ENCODE results near the gene C11orf54. TPM values are rescaled to one million over a fixed set of nuclear protein-coding genes. Genes with fewer than 3 reads are reported as not detected.

Gene C11orf54
- total and polyA plus RNA-seq, 12 donors, result 15.2 to 68.2 (median 33.7) TPM

GRCh38 chr11:93719310-93719709 is 22.2 kb upstream of the C11orf54 start:
- H3K4me3 ChIP-seq, result no peak overlapping the region
- 95 to 99% (median 98%) methylated on average over 4 of the region's 4 CpGs for WGBS, 4 donors
- intact Hi-C loops (cut with DNase I), result no loop called here
- no peak for TF ChIP-seq CTCF (IDR thresholded peaks at IDR 0.05)
- TF ChIP-seq POLR2A (IDR thresholded peaks at IDR 0.05), result no peak
- H3K27me3 ChIP-seq, result no peaks in the 10 kb centered on the region
- H3K4me1 ChIP-seq (replicated peaks in 1 of 2), result no peaks in the 10 kb centered on the region
- no peak for DNase-seq
- peaks cover 0 to 14% of the 10 kb centered on the region in 2 donors for H3K36me3 ChIP-seq (replicated peaks in 1 of 2)
- H3K9me3 ChIP-seq (replicated peaks in 1 of 3), result no peaks in the 10 kb centered on the region
- H3K27ac ChIP-seq, result no peak overlapping the region

- DNase-seq, result no peak
- Histone ChIP-seq H3K4me3 (no peak overlapping the region), H3K4me1 (replicated peaks in 1 of 2) (no peaks in the 10 kb centered on the region), H3K27ac (no peak overlapping the region), H3K9me3 (replicated peaks in 1 of 3) (no peaks in the 10 kb centered on the region), H3K27me3 (no peaks in the 10 kb centered on the region), H3K36me3 (replicated peaks in 1 of 2) (peaks cover 0 to 14% of the 10 kb centered on the region in 2 donors)
- TF ChIP-seq CTCF (IDR thresholded peaks at IDR 0.05) (no peak), POLR2A (IDR thresholded peaks at IDR 0.05) (no peak)
- WGBS, 4 donors, result 95 to 99% (median 97%) methylated on average over 7 of the region's 7 CpGs
- intact Hi-C loops (cut with DNase I), result no loop called here
Observed at GRCh38 chr11:93720522-93720921, 20.9 kb upstream of the C11orf54 start.

GRCh38 chr11:93724089-93724488 is 17.4 kb upstream of the C11orf54 start:
- 94 to 98% (median 95%) methylated on average over 1 of the region's 1 CpG for WGBS, 4 donors
- no peaks in the 10 kb centered on the region for H3K27me3 ChIP-seq
- no peak overlapping the region for H3K4me3 ChIP-seq
- H3K9me3 ChIP-seq (replicated peaks in 1 of 3), result no peaks in the 10 kb centered on the region
- H3K27ac ChIP-seq, result no peak overlapping the region
- no peak for TF ChIP-seq POLR2A (IDR thresholded peaks at IDR 0.05)
- TF ChIP-seq CTCF (IDR thresholded peaks at IDR 0.05), result no peak
- H3K4me1 ChIP-seq (replicated peaks in 1 of 2), result no peaks in the 10 kb centered on the region
- intact Hi-C loops (cut with DNase I), result no loop called here
- peaks cover 0 to 35% of the 10 kb centered on the region in 2 donors for H3K36me3 ChIP-seq (replicated peaks in 1 of 2)
- DNase-seq, result no peak

- H3K27ac ChIP-seq, result no peak overlapping the region
- H3K9me3 ChIP-seq (replicated peaks in 1 of 3), result no peaks in the 10 kb centered on the region
- no peaks in the 10 kb centered on the region for H3K27me3 ChIP-seq
- H3K4me3 ChIP-seq, result no peak overlapping the region
- intact Hi-C loops (cut with DNase I), result no loop called here
- no peak for DNase-seq
- peaks cover 0 to 67% of the 10 kb centered on the region in 2 donors for H3K36me3 ChIP-seq (replicated peaks in 1 of 2)
- TF ChIP-seq CTCF (IDR thresholded peaks at IDR 0.05) (no peak), POLR2A (IDR thresholded peaks at IDR 0.05) (no peak)
- H3K4me1 ChIP-seq (replicated peaks in 1 of 2), result no peaks in the 10 kb centered on the region
- WGBS, 4 donors, result 57 to 60% (median 59%) methylated on average over 4 of the region's 4 CpGs
Observed at GRCh38 chr11:93727985-93728791, 13.3 kb upstream of the C11orf54 start.

Data from adrenal gland (tissue), 12 donors.